Stimulated activated CD4-positive, alpha-beta T cell treated with anti-CD3 and anti-CD28 coated beads, Interleukin-15, amount 100 ng/mL, for 24 hours (primary cell): ENCODE results near the gene ERGIC3.
"Not testable (repeated sequence)": the region's sequence is repeated elsewhere in the genome, so short reads cannot be mapped to it uniquely, and the experiment has no call there.

Experiments used
- DNase-seq: peaks from one replicate; pipeline ENCODE4 v3.0.0-alpha.2; 2020

Gene ERGIC3

GRCh38 chr20:35541783-35542662, at the start of gene ERGIC3:
Gene ERGIC3 (plus strand): TSS chr20:35542078. CDS start chr20:35542098, 20 bp downstream.
- DNase-seq = peak; percentile 99

- DNase-seq = no peak
Observed at GRCh38 chr20:35492352-35492751, 49.5 kb upstream of the ERGIC3 start.

- no peak for DNase-seq
Observed at GRCh38 chr20:35496481-35496880, 45.4 kb upstream of the ERGIC3 start.

DNA sequence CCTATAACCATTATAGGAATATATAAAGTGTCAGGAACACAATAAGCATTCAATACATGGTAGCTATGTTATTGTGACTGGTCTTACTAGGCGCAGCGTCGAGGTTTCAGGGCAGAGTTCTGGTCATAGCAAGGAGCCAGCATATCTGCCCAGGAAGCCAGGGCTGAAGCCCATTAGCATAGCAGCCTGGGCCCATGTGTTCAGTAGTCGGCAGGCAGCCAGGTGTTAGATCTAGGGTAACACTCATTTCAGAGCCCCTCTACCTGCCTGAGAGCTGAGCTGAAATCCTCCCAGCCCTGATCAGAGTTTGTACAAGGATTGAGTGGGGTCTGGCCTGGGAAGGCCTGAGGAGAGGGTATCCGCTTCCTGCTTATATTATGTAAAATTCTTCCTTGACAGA, 44.6 kb upstream of the ERGIC3 start:
- no peak for DNase-seq

- no peak for DNase-seq
Observed at GRCh38 chr20:35497780-35498189, 44.1 kb upstream of the ERGIC3 start.

GRCh38 chr20:35499271-35499670, 42.6 kb upstream of the ERGIC3 start:
- DNase-seq = no peak

- DNase-seq = no peak
Observed at GRCh38 chr20:35502352-35502751, 39.5 kb upstream of the ERGIC3 start.

DNA sequence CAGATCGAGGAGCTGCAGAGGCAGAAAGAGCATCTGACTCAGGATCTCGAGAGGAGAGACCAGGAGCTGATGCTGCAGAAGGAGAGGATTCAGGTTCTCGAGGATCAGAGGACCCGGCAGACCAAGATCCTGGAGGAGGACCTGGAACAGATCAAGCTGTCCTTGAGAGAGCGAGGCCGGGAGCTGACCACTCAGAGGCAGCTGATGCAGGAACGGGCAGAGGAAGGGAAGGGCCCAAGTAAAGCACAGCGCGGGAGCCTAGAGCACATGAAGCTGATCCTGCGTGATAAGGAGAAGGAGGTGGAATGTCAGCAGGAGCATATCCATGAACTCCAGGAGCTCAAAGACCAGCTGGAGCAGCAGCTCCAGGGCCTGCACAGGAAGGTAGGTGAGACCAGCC, 38.6 kb upstream of the ERGIC3 start:
- DNase-seq = no peak

DNA sequence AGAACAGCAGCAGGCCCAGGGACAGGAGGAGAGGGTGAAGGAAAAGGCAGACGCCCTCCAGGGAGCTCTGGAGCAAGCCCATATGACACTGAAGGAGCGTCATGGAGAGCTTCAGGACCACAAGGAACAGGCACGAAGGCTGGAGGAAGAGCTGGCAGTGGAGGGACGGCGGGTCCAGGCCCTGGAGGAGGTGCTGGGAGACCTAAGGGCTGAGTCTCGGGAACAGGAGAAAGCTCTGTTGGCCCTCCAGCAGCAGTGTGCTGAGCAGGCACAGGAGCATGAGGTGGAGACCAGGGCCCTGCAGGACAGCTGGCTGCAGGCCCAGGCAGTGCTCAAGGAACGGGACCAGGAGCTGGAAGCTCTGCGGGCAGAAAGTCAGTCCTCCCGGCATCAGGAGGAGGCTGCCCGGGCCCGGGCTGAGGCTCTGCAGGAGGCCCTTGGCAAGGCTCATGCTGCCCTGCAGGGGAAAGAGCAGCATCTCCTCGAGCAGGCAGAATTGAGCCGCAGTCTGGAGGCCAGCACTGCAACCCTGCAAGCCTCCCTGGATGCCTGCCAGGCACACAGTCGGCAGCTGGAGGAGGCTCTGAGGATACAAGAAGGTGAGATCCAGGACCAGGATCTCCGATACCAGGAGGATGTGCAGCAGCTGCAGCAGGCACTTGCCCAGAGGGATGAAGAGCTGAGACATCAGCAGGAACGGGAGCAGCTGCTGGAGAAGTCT, 37.9 kb upstream of the ERGIC3 start:
- no peak for DNase-seq

DNA sequence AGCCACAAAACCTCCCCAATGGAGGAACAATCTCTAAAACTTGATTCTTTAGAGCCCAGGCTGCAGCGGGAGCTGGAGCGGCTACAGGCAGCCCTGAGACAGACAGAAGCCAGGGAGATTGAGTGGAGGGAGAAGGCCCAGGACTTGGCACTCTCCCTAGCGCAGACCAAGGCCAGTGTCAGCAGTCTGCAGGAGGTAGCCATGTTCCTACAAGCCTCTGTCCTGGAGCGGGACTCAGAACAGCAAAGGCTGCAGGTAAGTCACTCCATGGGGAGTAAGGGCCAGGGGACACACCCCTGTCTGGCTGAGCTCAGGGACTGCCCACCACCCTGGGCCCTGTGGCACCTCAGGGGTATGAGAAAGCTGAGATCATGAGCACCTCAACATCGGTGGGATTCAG, 37.1 kb upstream of the ERGIC3 start:
- DNase-seq = no peak

- DNase-seq = no peak
Observed at GRCh38 chr20:35506179-35506578, 35.7 kb upstream of the ERGIC3 start.

DNA sequence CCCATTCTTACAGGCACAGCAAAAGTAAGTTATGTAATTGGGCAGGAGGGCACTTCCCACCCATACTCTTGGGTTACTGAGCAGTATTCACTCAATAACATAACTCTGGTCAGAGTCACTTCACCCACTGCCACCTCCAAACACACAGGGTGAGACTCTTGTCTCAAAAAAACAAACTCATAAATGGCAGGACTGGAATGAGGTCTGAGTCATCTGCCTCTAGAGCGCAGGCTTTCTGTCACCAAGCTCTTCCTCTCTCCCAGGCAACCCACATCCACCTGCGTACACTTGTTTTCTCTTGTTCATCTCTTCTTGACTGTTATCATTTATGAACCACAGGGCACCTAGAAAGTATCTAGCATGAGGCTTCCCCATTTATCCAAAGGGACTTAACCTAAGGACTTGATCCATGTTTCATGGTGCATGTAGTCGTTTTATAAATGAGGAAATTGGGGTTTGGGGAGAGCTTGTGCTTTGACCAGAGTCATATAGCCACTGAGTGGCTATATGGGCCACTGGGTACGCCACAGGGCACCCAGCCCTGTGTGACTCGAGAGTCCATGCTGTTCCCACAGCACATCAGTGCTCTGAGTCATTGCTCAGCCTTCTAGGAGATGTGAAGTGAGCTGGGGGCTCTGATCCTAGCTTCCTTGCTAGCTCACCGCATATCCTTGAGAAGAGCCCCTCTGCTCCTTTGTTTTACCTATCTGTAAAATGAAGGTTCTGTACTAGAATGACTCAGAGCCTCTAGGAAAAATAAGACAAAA, 34.8 kb upstream of the ERGIC3 start:
- DNase-seq = no peak

GRCh38 chr20:35508493-35509218, 33.2 kb upstream of the ERGIC3 start:
- no peak for DNase-seq

- DNase-seq = no peak
Observed at GRCh38 chr20:35510951-35511735, 30.7 kb upstream of the ERGIC3 start.

DNA sequence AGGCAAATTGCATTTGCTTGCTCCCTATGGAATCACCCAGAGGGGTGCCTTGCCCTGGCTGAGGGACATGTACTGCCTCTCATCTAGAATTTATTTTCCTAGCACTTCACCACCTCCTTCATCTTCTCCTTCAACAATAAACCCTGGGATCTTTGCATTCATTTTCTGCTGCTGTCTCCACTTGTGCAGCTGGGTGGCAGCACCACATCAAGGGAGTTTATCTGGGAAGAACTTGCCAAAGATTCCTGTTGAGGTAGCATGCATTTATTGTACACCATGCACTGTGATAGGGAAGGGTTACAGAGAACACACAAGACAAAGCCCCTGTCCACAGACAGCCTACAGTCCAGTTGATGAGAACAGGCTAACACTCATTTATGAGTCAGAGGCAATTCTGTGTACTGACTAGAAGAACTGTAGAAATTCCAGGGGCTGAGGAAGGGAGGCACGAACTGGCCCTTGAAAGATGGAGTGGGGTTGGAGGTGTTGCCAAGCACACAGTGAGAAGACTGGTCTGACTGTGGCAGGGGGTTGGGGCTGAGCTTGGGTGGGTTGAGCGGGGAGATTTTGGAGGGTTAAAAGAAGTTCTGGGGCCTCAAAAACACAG, 30.0 kb upstream of the ERGIC3 start:
- DNase-seq = no peak

DNA sequence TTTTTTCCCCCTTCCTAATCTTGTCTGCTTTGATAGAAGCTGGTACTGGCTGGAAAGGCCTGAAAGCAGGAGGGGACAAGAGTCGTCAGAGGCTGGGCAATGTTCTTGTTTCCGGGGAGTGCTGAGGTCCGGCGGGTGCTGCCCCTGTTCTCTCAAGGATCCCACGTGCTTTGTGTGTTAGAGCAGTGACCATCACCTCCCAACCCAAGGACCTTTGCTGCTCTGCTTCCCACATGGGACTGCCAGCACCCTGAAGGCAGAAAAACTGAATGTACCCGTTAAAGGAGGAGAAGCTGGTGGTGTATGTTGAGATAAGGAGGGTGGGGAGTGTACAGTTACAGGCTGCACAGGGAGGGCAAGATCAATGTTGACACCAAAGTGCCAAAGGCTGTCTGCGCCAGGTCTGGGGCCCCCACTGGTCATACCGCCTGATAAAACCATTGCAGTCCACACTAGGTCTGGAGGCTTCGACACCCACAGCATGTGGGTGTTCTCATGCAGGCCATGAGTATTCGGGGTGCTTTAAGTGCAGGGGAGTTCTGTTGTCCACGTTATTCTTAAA, 27.4 kb upstream of the ERGIC3 start:
- no peak for DNase-seq

- DNase-seq = no peak
Observed at GRCh38 chr20:35515341-35515740, 26.5 kb upstream of the ERGIC3 start.

DNA sequence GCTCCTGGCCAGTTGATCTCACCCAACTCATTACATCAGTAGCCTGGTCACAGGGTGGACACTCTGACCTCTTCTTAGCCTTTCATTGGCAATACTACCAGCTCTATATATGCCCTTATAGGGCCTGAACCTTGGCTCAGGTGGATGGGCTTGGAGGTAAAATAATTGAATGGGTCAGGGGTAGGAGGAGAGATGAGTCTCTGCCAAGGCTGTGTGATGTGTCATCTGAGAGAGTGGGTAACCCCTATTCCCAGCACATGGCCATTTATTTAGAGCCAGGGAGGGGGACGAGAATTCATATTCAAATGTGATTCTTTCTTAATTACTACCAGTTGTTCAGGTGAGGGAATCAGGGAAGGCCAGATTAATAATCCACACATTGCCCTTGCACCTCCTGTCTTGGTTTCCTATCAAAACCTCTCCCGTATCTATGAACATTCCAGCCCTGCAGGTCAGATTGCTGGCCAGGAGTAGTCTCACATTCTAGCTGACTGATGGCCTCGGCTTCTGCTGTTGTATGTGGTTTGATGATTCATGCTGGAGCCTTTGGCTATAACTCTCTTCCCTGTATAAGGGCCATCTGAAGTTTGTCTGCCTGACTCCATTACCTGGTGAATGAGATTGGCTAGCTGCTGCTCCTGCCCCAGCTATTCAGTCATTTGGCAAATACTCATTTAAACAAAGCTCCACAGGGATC, 25.8 kb upstream of the ERGIC3 start:
- DNase-seq = no peak

DNA sequence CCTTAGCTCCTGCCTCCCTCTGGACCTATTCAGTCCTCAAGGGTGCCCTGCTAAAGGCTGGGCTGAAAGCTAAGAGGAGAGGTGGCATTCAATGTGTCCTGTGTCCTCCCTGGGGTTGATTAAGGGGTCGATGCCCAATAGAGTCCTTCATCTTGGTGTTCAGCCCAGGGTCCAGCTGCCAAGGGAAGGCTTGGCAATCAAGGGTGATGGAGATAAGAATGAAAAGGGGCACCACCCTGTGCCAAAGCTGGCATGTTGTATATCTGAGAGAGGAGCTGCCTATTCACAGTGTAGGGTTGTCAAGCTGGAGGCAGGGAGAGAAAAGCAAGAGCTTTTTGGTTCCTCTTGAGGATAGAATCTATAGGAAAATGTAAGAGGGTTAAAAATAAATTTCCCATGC, 24.8 kb upstream of the ERGIC3 start:
- no peak for DNase-seq

- DNase-seq = not testable (repeated sequence)
Observed at GRCh38 chr20:35517767-35518166, 24.1 kb upstream of the ERGIC3 start.
